ENCODE data around the gene NDUFA8. TPM values are rescaled to one million over a fixed set of nuclear protein-coding genes. Genes with fewer than 3 reads are reported as not detected.

Gene NDUFA8
- total RNA-seq, 1 donor from 2014 or later, result 27.6 TPM

- DNase-seq (ENCODE audit: low spot score) (no peak), ATAC-seq (no peak)
Observed at GRCh38 chr9:122102156-122102555, 57.4 kb downstream of the NDUFA8 start.

DNA sequence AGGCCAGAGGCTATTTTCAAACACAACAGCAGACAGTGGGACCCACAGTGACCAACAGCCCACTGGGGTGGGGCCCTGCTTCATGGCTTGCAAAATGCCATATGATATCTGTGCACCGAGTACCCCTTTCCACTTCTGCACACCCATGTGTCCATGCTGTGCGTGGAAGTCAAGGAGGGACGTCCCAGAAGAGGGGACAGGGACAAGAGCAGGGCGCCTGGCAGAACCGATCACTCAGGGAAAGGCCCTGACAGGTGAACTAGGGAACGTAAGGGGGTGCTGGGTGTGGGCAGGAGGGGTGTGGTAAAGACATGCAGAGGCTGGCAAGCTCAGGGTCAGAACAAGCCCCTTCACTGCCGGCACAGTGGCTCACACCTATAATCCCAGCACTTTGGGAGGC is 58.8 kb downstream of the NDUFA8 start:
- no peak for ATAC-seq
- peak; percentile 35 for DNase-seq (ENCODE audit: low spot score)

DNA sequence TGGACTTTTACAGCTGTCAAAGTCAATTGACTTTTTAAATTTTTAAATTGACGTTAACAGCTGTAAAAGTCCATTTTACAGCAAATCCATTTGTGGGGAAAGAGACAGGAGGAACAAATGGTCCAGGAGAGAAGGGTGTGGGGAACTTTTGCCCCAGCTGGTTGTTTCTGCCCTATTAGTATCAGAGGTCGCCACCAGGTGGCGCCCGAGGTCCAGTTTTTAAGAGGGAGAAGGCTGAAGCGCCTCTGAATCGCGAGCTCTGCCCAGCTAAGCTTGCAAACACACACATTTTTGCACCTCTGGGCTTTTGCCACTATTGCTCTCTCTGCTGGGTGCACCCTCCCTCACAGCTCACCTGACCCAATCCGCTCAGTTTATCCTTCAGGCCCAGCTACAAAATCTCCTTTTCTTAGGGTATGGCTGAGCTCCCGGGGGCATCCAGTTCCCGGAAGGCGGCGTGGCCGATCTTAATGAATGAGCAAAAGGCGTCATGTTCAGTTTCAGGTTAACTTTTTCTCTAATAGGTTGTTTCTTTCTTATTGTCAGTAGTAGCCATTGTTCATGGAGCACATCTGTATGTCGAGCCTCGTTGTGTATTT is 60.2 kb downstream of the NDUFA8 start:
- peak; percentile 97 for ATAC-seq
- DNase-seq (ENCODE audit: low spot score), result peak; percentile 81

- peak; percentile 1 for DNase-seq (ENCODE audit: low spot score)
- no peak for ATAC-seq
Observed at GRCh38 chr9:122097679-122098315, 61.8 kb downstream of the NDUFA8 start.

- ATAC-seq, result no peak
- DNase-seq (ENCODE audit: low spot score), result peak; percentile 16
Observed at GRCh38 chr9:122096620-122097415, 62.8 kb downstream of the NDUFA8 start.

- DNase-seq (ENCODE audit: low spot score) (peak; percentile 46), ATAC-seq (no peak)
Observed at GRCh38 chr9:122095010-122095767, 64.4 kb downstream of the NDUFA8 start.

Other genes with a start within 250 kb of the NDUFA8 start
- gene TTLL11, start 66.5 kb downstream of the NDUFA8 start, total RNA-seq, result 2.8 TPM
- gene MORN5, start 129 bp upstream of the NDUFA8 start, total RNA-seq, result not detected
- gene LHX6, start 69.2 kb upstream of the NDUFA8 start, total RNA-seq, result 0.20 TPM
- gene RBM18, start 105.1 kb upstream of the NDUFA8 start, total RNA-seq, result 7.5 TPM
- 16.3 TPM for gene MRRF, start 105.1 kb upstream of the NDUFA8 start, total RNA-seq
- 2.0 TPM for gene PTGS1, start 211.2 kb upstream of the NDUFA8 start, total RNA-seq

Data from left lobe of liver (tissue), 2 donors.